GM19023 (cell line): ENCODE results near the gene RALB.
"Not testable (repeated sequence)": the region's sequence is repeated elsewhere in the genome, so short reads cannot be mapped to it uniquely, and the experiment has no call there.

ENCODE experiments used
- ATAC-seq: cut with Tn5 transposase; IDR thresholded peaks from one replicate; pipeline ENCODE4 v1.9.1; 2021; ENCODE audit warnings: mild to moderate bottlenecking, moderate library complexity; ENCODE audit not compliant: unreplicated experiment

RALB gene

GRCh38 chr2:120243211-120243610, 9.4 kb upstream of the RALB start:
- no peak for ATAC-seq

- ATAC-seq: no peak
Measured at GRCh38 chr2:120243875-120244553, 8.6 kb upstream of the RALB start.

- ATAC-seq: no peak
Measured at GRCh38 chr2:120244656-120245519, 7.8 kb upstream of the RALB start.

- ATAC-seq: no peak
Measured at GRCh38 chr2:120245520-120246332, 6.9 kb upstream of the RALB start.

GRCh38 chr2:120246546-120247300, 5.9 kb upstream of the RALB start:
- ATAC-seq: no peak

GRCh38 chr2:120247851-120248250, 4.8 kb upstream of the RALB start:
- no peak for ATAC-seq

- no peak for ATAC-seq
Measured at GRCh38 chr2:120250640-120251039, 2.0 kb upstream of the RALB start.

GRCh38 chr2:120251078-120251477, 1.6 kb upstream of the RALB start:
- no peak for ATAC-seq

- ATAC-seq: no peak
Measured at GRCh38 chr2:120251880-120252224, 800 bp upstream of the RALB start.

- ATAC-seq: peak; percentile 31
Measured at GRCh38 chr2:120253021-120253882, 600 bp downstream of the RALB start.

- no peak for ATAC-seq
Measured at GRCh38 chr2:120254178-120254577, 1.5 kb downstream of the RALB start.

GRCh38 chr2:120255071-120255470, 2.4 kb downstream of the RALB start:
- ATAC-seq: no peak

- ATAC-seq: no peak
Measured at GRCh38 chr2:120255986-120256650, 3.5 kb downstream of the RALB start.

- ATAC-seq: no peak
Measured at GRCh38 chr2:120256651-120257000, 4.0 kb downstream of the RALB start.

- ATAC-seq: no peak
Measured at GRCh38 chr2:120257522-120257921, 4.9 kb downstream of the RALB start.

- no peak for ATAC-seq
Measured at GRCh38 chr2:120258196-120258595, 5.5 kb downstream of the RALB start.

GRCh38 chr2:120259939-120260338, 7.3 kb downstream of the RALB start:
- ATAC-seq: not testable (repeated sequence)

GRCh38 chr2:120260736-120261135, 8.1 kb downstream of the RALB start:
- ATAC-seq: no peak

GRCh38 chr2:120261387-120262006, 8.8 kb downstream of the RALB start:
- peak; percentile 83 for ATAC-seq
